ENCODE data around the gene CCDC86.
"Not testable (repeated sequence)": the region's sequence is repeated elsewhere in the genome, so short reads cannot be mapped to it uniquely, and the experiment has no call there.

CCDC86 gene, protein sequence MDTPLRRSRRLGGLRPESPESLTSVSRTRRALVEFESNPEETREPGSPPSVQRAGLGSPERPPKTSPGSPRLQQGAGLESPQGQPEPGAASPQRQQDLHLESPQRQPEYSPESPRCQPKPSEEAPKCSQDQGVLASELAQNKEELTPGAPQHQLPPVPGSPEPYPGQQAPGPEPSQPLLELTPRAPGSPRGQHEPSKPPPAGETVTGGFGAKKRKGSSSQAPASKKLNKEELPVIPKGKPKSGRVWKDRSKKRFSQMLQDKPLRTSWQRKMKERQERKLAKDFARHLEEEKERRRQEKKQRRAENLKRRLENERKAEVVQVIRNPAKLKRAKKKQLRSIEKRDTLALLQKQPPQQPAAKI

DNA sequence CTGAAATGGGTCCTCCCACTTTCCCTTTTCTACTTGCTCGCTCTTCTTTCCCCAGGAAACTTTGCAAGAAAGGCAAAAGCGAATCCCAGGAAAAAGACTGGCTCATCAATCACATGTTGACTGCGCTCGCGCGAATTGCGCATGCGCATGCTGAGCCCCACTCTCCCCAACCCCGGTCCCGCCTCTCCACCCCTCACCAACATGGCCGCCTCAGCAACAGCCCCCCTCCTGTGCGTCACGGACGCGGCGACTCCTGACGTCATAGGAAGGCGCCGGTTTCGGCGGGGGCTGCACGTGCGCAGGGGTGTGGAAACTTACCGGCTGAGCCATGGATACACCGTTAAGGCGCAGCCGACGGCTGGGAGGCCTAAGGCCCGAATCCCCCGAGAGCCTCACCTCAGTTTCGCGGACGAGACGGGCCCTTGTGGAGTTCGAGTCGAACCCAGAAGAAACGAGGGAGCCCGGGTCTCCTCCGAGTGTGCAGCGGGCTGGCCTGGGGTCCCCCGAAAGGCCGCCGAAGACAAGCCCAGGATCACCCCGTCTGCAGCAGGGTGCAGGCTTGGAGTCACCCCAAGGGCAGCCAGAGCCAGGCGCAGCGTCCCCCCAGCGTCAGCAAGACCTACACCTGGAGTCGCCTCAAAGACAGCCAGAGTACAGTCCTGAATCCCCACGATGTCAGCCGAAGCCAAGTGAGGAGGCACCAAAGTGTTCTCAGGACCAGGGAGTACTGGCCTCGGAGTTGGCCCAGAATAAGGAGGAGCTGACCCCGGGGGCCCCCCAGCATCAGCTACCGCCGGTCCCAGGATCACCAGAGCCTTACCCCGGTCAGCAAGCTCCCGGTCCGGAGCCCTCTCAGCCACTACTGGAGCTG, at the start of gene CCDC86:
CCDC86 (plus strand) TSS at position 317 of the 871 bp plus-strand sequence; CDS start at position 329, 12 bp downstream.
- DNase-seq = peak; percentile 96

DNA sequence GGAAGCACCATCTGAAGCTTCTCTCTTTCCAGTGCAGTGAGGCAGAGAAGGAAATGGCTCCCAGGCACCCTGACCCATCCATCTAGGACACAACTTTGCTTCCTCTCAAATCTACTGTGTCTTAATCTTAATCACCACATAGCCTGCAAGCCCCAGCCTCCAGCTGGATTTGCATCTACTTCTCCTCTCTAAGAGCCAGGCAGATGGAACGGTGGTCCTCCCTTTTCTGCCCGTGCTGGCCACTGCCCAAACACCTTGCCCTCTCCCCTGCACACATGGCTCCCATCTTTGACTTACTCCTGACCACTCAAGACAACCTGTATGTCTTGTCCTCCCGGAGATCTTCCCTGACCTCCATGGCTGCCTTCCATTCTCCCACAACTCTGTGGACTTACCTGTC, 49.4 kb upstream of the CCDC86 start:
- no peak for DNase-seq

DNA sequence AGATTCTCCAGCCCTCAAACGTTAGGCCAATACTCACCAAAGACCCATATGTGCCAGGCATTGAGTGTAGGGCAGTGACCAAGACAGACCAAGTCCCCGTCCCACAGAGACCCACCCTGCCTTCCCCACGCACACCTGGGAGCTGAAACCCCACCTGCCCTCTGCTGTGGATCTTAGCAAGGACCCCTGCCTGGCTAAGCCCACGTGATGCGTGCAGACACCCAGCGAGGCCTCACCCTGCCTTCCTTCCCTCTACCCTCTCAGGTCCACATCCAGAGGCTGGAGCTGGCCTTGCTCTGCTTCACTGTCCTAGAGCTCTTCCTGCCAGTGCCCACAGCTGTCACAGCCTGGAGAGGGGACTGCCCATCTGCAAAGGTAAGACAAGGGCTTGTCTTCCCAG, 46.6 kb upstream of the CCDC86 start:
- no peak for DNase-seq

DNA sequence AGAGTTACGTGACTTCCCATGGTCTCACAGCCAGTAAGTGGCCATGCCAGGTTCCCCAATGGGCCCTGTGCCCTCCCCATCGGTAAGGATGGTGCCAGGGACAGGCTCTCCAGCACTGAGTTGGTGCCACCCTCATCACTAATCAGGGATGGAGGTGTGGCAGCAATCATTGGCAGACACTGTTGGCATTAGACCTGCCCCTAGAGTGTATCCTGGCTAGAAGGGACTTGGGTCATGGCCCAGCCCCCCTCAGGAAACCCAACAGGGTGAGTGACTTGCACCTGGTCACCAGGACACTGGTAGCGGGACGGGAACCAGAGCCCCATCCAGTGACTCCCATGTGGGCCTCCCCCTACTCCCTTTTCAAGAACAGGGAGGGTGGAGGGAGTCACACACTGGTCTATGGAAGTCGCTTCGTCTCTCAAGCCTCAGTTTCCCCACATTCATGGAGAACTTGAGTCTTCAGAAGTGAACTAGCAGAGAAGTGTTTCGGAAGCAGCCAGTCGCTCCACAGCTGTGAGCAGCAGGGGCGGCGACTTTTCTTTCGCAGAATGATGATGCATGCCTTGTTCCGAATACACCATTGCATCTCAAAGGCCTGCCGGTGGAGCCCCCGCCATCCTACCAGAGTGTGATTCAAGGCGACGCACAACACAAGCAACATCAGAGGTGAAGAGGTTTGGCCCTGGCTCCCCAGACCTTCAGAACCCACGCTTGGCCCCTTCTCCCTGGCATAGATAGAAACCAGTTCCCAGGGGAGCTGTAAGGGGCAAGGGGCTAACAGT, 43.9 kb upstream of the CCDC86 start:
- no peak for DNase-seq

DNA sequence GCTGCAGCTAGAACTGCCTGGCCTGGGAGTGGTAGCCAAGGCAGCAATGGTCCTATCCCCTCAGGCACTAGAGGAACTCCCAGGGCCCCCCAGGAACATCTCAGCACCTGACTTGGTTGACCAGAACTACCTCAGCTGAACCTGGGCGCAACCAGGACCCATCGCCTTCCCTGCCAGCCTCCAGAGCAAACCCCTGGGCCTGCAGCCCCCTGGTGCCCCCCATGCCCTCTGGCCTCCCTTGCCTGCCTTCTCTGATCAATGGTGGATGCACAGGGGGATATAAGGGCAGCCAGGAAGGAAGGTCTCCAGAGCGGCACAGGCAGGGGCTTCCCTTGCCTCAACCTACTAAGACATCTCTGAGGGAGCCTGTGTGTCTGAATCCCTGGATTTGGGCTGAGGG, 43.3 kb upstream of the CCDC86 start:
- DNase-seq = no peak

DNA sequence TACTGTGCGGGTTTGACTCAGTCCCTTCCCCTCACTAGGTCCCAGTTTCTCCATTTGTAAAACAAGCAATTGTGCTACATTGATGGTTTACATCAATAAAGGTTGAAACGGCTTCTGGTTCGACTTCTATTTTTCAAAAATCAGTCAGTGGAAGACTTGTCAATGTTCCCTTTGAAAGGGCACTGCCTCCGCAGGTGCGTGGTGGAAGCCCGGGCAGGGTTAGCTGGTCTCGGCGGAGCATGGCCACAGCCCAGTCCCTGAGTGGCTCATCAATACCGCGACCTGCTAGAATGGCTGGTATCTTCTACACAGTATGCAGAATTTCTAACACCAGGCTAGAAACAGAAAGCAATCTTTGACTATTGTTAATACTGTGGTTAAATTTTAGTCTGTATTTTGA, 40.7 kb upstream of the CCDC86 start:
- no peak for DNase-seq

DNA sequence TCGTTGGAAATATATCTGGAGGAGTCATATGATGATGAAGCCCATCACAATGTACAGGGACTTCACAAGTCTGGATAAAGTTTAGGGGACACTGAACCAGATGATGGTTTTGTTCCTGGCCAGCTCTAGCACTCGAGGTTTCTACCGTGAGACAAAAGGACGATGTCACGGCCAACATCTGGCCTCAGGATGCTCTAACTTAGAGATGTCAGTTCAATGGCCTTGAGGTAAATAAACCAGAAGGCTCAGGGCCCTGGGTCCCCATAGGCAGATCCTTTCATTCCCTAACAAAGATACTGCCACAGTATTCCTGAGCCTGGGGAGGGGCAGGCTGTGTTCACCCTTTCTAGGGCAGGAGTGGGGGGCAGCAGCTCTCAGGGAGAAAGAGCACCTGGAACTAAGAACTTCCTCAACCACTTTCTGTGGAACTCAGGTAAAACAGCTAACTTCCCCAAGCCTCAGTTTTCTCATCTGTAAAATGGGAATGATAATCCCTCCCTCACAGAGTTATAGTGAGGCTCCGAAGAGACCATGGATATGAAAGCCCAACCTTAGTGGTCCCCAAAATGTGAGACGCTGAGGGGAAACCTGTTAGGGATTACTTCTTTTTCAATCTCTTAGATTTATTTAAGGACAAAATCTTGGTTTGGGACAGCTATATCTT, 38.5 kb upstream of the CCDC86 start:
- no peak for DNase-seq

DNA sequence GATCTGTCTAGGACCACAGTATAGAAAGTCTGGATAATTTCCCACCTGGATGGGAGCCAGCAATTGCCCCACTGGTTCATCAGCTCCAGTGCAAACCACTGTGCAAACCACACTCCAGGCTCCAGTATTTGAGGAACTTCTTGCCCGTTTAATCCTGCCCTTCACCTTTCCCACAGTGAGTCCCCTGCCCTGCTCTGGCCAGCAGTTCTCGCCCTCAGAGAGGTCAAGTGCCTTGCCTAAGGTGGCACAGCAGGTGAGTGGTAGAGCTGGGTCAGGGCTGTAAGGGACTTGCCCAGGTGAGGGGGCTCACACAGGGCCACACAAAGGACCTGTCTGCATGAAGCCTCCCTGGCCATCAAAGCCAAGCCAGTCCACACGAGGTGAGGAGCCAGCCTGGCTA, 32.7 kb upstream of the CCDC86 start:
- peak; percentile 6 for DNase-seq

DNA sequence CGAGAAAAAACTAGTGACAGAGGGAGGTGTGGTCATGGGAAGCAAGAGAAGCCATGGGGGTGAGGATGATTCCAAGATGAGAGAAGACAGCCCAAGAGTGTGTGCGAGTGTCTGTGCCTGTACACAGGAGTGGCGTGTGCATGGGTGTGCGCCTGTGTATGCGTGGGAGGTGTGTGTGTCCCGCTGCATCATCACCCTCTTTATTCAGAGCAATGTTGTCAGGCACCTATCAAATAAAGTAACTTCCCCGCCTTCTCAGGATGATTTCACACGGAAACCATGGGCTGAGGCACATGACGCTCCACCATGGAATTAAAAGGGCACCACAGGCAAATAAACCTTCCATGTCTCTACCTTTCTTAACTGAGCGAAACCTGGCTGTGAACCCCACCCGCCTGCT, 32.2 kb upstream of the CCDC86 start:
- no peak for DNase-seq

DNA sequence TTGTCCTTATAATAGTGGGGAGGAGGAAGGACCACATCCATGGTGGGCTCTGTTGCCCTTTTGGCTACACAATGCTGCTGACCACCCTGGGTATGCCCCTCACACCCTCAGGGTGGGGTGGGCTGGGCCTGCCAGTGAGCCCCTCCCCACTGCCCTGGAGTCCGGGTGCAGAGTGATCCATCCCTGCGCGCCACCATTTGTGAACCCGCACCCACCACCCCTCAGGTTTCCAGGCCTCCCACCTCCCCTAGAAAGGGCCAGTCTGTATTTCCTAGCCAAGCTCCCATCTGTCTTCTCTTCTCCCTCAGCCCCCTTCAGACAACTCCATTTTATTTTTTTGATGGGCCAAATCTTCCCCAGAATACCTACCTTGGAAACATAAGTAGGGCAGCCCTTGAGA, 31.8 kb upstream of the CCDC86 start:
- DNase-seq = no peak

DNA sequence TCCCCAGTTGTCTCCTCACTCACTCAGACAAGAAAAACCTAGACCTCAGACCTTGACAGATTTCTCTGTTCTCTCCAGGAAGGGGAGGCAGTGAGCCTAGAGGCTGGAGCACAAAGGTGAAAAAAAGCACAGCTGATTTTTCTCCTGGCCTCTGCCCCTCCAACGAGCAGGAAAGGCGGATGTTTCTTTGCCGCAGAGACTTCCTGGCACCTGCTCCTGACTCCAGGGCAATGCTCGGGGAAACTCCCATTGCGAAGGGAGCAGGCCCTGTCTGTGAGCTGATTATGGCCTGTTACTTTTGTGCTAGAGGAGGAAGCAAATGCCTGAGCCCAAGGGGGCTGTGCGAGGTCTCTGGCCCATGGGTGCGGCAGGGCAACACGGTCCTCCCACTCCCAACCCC, 31.3 kb upstream of the CCDC86 start:
- no peak for DNase-seq

DNA sequence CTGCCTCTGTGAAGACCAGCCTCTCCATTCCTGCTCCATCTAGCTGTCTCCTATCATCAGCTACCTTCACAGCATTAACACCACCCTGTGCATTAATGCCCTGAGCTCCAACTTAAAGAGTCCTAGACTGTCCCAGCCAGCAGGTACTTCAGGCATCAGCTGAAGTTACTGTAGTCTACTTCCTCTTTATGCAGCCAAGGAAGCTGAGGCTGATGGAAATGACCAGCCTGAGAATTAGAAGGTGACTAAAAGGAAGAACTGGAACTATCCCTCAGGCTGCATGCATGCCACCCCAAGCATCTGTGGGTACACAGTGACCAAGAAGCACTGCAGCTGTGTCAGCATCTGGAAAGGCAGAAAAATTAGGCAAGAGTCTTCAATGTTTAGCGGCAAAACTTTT, 28.6 kb upstream of the CCDC86 start:
- DNase-seq = no peak

DNA sequence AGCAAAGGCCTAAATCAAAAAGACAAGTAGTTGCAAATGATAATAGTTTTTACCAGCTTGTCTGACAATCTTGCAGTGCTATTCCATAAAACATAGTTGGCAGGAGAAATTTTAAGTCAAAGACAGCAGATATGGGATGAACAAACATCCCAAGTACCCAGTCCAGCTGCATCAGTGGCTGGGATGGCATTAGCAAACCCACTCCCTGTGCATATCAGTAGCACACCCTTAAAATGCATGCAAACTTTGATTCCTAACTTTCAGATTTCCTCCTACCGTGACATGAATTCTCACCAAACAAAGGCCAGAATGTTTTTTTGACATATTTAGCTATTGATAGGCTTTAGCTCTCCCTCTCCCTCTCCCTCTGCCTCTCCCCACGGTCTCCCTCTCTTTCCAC, 27.8 kb upstream of the CCDC86 start:
- DNase-seq = no peak

DNA sequence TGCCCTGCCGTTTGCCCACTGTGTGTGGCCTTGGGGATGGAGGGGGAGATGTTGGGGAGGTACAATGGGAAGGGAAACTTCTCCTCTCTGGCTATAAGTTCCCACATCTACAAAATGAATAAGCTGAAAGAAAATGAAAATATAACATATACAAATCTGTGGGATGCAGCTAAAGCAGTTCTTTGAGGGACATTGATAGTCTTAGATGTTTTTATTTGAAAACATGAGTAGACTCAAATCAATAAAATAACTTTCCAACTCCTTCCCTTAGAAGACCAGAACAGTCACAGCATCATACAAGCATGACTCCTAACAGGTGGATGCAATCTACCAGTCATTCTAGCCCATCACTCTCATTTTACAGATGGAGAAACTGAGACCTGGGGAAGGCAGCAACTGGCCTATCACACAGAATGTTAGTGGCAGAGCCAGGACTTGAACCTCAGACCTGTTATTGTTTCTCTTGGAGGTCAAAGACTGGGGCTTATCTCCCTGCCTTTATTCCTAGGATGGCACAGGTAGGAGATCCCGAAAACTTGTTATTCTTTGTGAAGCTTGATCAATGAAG, 25.2 kb upstream of the CCDC86 start:
- no peak for DNase-seq

DNA sequence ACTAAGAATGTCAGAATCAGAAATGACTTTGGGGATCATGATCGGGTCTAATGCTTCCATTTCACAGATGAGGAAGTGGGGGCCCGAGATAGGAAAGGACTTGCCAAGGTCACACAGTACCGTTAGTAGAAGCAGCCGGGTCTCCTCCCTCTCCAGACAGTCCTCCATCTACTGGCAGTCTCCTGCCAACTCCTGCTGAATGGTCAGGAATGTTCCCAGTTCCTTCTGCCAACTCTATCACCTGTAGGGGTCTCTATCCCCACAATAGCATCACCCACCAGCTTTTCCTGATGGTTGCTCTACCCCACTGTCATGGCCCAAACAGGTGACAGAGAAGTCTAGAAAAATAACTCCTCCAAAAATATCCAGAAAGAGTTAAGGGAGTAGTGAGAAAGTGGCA, 23.9 kb upstream of the CCDC86 start:
- no peak for DNase-seq

DNA sequence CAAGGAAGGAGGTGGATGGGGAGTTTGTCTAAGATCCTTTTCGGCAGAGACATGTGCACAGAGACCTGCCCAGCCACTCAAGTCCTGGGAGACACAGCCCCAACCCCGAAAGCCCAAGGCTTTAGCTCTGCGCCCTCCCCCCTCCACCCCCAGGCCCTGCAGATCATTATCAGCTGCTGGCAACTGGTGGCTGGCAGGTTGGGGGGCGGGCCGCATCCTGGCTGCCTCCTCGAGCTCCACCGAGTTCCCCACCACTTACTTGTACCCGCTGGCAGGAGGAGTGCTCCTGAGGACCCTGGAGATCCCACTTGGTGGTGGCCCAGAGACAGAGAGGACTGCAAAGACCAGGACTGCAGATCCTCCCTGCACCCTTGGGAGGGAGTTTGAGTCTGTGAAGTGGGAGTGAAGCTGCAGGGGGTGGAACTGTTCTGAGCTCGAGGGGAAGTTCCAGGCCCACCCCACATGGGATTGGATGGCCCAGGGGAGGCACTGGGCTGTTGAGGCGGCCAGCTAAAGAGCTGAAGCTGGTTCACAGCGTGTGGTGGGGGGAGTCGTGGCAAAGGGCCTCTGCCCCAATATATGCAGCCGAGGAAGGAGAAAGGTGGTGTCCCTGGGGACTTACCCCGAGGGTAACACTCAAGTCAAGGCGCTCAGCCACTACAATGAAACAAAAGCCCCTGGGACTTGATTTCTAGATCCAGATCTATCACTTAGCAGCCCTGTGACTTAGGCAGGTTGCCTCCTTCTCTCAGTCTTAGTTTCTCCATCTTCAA, 19.9 kb upstream of the CCDC86 start:
- DNase-seq = no peak

DNA sequence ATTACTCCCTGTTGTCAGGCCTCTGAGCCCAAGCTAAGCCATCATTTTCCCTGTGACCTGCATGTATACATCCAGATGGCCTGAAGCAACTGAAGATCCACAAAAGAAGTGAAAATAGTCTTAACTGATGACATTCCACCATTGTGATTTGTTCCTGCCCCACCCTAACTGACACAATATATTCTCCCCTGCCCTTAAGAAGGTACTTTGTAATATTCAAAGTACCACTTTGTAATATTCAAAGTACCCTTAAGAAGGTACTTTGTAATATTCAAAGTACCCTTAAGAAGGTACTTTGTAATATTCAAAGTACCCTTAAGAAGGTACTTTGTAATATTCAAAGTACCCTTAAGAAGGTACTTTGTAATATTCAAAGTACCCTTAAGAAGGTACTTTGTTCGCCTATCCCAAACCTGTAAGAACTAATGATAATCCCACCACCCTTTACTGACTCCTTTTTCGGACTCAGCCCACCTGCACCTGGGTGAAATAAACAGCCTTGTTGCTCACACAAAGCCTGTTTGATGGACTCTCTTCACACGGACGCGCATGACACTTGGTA, 18.1 kb upstream of the CCDC86 start:
- DNase-seq = not testable (repeated sequence)

DNA sequence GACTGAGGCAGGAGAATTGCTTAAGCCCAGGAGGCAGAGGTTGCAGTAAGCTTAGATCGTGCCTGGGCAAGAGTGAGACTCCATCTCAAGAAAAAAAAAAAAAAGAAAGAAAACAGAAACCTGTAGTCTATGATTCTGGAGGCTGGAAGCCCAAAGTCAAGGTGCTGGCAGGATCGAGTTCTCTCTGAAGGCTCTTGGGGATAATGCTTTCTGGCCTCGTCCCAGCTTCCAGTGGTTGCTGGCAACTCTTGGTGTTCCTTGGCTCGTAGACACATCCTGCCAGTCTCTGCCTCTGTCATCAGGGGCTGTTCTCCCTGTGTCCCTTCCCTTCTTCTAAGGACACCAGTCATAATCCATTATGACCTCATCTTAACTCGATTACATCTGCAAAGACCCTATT, 16.8 kb upstream of the CCDC86 start:
- DNase-seq = no peak

DNA sequence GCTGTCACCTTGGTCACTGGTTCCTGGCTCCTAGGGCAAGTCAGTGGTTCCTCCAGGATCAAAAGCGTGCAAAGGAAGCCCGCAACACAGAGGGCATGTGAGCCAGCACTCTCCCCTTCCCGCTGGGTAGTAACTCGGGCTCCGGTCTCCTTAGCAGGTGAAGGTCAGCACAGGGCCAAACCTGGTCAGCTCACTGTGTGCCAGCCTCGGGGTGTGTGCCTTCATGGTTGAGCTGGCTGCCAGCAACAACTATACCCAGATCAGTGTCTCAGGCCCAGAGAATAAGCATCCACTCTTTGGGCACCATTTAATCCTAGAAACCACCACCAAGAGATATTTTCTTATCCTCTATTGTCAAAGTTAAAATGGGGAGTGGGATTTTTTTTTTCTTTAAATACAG, 16.1 kb upstream of the CCDC86 start:
- DNase-seq = no peak

DNA sequence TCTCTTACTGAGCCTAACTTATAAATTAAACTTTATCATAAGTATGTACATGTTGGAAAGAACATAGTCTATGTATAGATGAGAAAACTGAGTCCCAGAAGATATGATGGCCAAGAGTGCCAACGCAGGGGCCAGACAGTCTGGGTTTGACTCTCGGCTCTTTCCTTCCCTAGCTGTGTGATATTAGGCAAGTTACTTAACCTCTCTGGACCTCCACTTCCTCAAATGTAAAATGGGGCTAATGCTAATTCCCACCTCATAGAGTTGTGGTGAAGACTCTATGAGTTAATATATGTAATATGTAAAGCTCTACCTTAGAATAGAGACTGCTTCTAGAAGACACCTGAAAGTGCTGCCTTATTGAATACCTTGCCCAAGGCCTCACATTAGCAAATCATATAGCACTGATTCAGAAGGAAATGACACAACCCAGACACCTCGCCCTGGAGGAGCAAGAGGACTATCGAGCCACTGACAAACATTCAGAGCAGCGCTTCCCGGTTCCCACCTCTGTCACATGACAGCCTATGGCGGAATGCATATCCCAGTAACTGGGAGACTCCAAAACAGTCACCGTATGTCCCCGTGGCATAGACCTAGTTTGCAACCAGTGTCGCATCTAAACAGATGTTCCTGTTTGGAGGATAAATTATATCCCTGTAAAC, 11.3 kb upstream of the CCDC86 start:
- DNase-seq = no peak

DNA sequence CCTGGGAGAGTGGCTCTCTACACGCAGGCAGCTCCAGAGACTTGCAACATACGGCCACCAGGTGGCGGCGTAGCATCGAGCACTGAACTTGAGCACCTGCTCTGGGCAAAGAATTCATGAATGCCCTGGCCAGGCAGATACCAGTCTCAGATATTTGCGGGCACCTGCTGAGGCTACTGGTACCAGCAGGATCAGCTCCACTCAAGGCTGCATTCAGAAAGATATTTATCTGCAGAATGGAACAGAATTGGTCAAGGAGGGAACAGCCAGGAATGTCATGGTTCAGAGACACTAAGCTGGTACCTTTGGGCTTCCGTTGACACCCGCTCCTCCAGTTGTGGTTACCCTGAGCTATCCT, 10.8 kb upstream of the CCDC86 start:
- DNase-seq = peak; percentile 85
